HG03064 (cell line): Measurements from ENCODE around the gene HLA-F.

Experiments
- ATAC-seq: cut with Tn5 transposase; IDR thresholded peaks from one replicate; pipeline ENCODE4 v1.9.1; 2021; ENCODE audit warnings: low read depth; ENCODE audit not compliant: unreplicated experiment

The HLA-F gene

GRCh38 chr6:29723666-29724588 is 693 bp downstream of the HLA-F start:
- peak; percentile 31 for ATAC-seq

- ATAC-seq, result no peak
Measured at GRCh38 chr6:29724937-29725869, 2.0 kb downstream of the HLA-F start.

GRCh38 chr6:29726001-29726400 is 2.8 kb downstream of the HLA-F start:
- no peak for ATAC-seq

GRCh38 chr6:29726571-29727194 is 3.4 kb downstream of the HLA-F start:
- ATAC-seq, result no peak

- no peak for ATAC-seq
Measured at GRCh38 chr6:29727637-29728036, 4.4 kb downstream of the HLA-F start.

GRCh38 chr6:29728173-29728874 is 5.1 kb downstream of the HLA-F start:
- ATAC-seq, result no peak

GRCh38 chr6:29728875-29729270 is 5.6 kb downstream of the HLA-F start:
- no peak for ATAC-seq

GRCh38 chr6:29729774-29730328 is 6.6 kb downstream of the HLA-F start:
- no peak for ATAC-seq

GRCh38 chr6:29730575-29731126 is 7.4 kb downstream of the HLA-F start:
- ATAC-seq, result no peak

GRCh38 chr6:29731281-29731680 is 8.0 kb downstream of the HLA-F start:
- no peak for ATAC-seq

GRCh38 chr6:29733057-29733456 is 9.8 kb downstream of the HLA-F start:
- no peak for ATAC-seq

- no peak for ATAC-seq
Measured at GRCh38 chr6:29734046-29735018, 11.1 kb downstream of the HLA-F start.

- no peak for ATAC-seq
Measured at GRCh38 chr6:29736563-29736962, 13.3 kb downstream of the HLA-F start.

- ATAC-seq, result no peak
Measured at GRCh38 chr6:29737707-29738630, 14.7 kb downstream of the HLA-F start.

- ATAC-seq, result no peak
Measured at GRCh38 chr6:29739136-29739881, 16.1 kb downstream of the HLA-F start.

GRCh38 chr6:29739882-29740261 is 16.6 kb downstream of the HLA-F start:
- no peak for ATAC-seq

GRCh38 chr6:29741592-29741991 is 18.4 kb downstream of the HLA-F start:
- no peak for ATAC-seq
